Rectal smooth muscle tissue (tissue), 1 donor: Measurements from ENCODE around the gene MFSD2B.

Experiments used
- H3K27ac ChIP-seq: one replicate; pipeline ENCODE4 v1.7.0; 2013; ENCODE audit warnings: low read depth, low read length, inconsistent platforms
- H3K27me3 ChIP-seq: one replicate; pipeline ENCODE4 v1.7.0; 2013; ENCODE audit warnings: low read length; ENCODE audit not compliant: control insufficient read depth, insufficient read depth
- H3K36me3 ChIP-seq: one replicate; pipeline ENCODE4 v1.7.0; 2013; ENCODE audit warnings: low read length; ENCODE audit not compliant: control insufficient read depth, insufficient read depth
- H3K4me1 ChIP-seq: one replicate; pipeline ENCODE4 v1.7.0; 2013; ENCODE audit warnings: low read length; ENCODE audit not compliant: control insufficient read depth, insufficient read depth
- H3K4me3 ChIP-seq: one replicate; pipeline ENCODE4 v1.7.0; 2013; ENCODE audit warnings: low read length
- H3K9ac ChIP-seq: one replicate; pipeline ENCODE4 v1.7.0; 2013; ENCODE audit warnings: low read length

Gene MFSD2B

DNA sequence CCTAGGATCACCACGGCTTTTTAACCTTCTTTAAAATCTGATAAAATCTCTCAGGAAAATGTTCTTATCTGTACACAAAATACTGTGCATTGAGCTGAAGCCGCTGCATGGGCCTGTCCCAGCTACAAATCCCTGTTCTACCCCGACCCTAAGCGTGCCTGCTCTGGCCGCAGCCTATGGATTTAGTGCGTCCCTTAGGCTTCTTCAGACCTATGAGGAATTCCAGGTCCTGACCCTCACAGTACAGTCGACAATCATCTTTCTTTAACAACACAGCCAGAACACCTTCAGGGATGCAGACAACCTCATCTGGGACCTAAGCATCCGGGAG is 37.8 kb downstream of the MFSD2B start:
- H3K4me3 ChIP-seq = peak overlapping the region; percentile 40
- peaks cover 4% of the 10 kb centered on the region for H3K27me3 ChIP-seq
- no peak overlapping the region for H3K27ac ChIP-seq
- no peaks in the 10 kb centered on the region for H3K36me3 ChIP-seq
- peaks cover 3% of the 10 kb centered on the region for H3K4me1 ChIP-seq
- H3K9ac ChIP-seq = no peak overlapping the region

DNA sequence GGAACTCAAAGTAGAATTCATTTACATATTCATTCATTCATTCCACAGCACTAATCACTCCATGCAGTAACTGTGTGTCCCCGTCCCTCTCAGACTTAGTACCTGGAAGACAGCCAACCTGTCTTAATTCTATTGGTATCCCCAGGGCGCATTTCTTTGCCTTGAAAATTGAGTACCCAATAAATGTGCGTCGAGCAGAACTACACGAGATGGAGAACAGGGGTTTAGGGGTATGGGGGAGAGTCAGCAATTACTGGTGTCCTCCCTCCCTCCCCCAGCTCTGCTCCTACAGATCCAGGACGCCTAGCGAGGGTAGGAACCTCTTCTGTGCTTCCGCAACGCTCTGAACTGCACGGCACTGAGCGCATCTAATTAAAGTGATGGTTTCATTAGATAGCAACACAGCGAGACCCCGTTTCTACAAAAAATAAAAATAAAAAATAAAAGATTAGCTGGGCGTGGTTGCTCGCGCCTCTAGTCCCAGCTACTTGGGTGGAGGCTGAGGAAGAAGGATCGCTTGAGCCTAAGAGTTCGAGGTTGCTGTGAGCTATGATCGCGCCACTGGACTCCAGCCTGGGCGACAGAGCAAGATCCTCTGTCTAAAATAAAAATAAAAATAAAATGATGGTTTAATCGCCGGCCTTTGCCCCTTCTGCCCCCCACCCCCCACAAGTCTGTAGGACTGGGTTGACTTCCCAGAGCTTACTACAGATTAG is 39.0 kb downstream of the MFSD2B start:
- no peak overlapping the region for H3K9ac ChIP-seq
- no peak overlapping the region for H3K27ac ChIP-seq
- peaks cover 4% of the 10 kb centered on the region for H3K27me3 ChIP-seq
- peak overlapping the region; percentile 61 for H3K4me3 ChIP-seq
- H3K4me1 ChIP-seq = peaks cover 3% of the 10 kb centered on the region
- no peaks in the 10 kb centered on the region for H3K36me3 ChIP-seq

DNA sequence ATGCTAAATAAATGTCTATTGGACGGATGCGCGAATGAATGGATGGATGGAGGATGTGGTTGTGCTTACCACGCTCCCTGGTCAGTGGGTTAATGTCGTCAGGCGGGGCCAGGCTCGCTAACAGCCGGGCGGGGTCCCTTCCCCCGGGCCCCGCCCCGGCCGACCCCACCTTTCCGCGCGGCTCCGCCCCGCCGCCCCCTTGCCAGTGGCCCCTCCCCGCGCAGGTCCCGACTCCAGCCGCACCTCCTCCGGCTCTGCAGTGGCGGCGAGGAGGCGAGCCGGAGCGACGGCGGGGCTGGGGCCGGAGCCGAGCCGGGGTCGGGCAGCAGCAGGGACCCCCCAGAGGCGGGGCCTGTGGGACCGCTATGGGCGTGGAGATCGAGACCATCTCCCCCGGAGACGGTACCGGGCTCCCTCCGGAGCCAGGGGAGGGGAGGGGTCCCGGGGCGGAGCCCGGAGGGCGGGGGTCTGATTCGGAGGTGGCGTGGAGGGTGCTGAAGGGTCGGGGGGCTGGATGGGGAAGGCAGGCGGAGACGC is 39.7 kb downstream of the MFSD2B start, which contains the start of gene FKBP1B:
Gene FKBP1B (plus strand): TSS at position 257 of the 537 bp plus-strand sequence. CDS start 109 bp downstream, at position 366.
- Histone ChIP-seq H3K4me1 (peaks cover 3% of the 10 kb centered on the region), H3K36me3 (no peaks in the 10 kb centered on the region), H3K9ac (no peak within 1 kb of the TSS), H3K4me3 (peak within 1 kb of the TSS; percentile 61), H3K27me3 (peaks cover 4% of the 10 kb centered on the region), H3K27ac (no peak within 1 kb of the TSS)

DNA sequence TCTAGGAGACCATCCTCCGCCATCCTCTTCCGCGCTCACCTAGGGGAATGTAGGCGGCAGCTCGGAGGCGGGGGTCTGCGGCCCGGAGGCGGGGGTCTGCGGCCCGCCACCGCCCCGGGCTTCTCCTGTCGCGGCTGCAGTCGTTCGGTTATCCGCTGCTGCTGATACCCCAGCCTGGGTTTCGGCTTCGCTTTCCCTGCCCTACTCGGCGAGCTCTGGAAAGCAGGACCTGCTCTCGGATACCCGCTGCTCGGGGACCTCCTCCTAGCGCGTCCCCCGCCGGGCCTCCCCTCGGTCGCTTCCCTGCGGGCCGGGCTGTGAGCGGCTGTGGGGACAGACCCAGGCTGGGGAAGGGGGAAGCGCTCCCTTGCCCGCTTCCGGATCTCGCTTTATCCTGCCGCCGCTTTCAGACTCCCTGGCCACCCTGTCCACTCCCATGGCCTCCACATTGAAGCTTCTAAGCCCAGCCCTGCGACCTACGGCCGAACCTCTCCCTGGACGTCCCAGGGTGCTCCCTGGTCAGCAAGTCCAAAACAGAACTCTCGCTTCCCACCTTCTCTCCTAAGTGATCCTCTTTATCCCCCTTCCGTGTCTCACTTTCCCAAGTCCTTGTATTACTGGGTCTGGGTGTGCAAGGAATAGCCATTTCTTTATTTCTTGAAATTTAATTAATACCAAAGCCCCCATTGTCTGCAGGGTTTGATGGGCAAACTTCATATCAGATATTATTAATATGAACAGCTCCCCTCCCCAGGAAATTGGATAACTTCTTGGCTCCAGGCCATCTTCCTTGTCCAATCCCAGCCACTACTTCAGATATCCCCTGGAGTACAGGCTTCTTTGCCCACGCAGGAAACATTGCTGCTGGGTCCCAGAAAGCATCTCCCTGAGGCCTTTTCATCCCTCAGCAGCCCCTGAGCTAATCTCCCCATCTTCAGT is 40.4 kb downstream of the MFSD2B start:
- Histone ChIP-seq H3K27ac (no peak overlapping the region), H3K4me1 (peaks cover 3% of the 10 kb centered on the region), H3K4me3 (peak overlapping the region; percentile 61), H3K36me3 (no peaks in the 10 kb centered on the region), H3K9ac (no peak overlapping the region), H3K27me3 (peaks cover 4% of the 10 kb centered on the region)

DNA sequence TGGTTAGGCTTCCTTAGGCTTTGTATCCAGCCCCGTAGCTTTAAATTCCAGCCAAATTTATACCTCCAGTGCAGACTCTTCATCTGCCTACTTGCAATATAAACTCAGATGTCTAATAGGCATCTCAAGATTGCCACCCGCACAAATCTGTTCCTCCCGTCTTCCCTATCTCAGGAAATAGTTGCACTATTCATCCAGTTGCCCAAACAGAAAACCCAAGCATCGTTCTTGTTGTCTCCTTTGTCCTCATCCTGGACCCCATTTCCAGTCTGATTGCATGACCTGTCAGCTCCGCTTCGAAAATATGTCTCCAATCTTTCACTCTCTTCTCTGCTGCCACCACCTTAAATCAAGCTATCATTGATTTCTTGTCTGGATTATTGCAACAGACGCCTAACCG is 41.9 kb downstream of the MFSD2B start:
- peaks cover 3% of the 10 kb centered on the region for H3K4me1 ChIP-seq
- no peak overlapping the region for H3K9ac ChIP-seq
- no peaks in the 10 kb centered on the region for H3K36me3 ChIP-seq
- H3K27me3 ChIP-seq = peaks cover 4% of the 10 kb centered on the region
- H3K4me3 ChIP-seq = no peak overlapping the region
- no peak overlapping the region for H3K27ac ChIP-seq

DNA sequence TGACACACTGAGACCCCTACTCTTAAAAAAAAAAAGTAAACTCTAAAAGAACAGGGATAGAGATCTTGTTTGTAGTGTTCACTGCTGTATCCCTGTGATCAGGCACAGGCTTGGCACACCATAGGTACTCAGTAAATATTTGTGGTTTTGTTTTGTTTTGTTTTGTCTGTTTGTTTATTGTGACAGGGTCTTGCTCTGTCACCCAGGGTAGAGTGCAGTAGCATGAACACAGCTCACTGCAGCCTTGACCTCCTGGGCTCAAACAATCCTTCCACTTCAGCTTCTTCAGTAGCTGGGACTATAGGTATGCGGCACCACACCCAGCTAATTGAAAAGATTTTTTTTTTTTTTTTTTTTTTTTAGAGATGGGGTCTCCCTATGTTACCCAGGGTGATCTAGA is 43.1 kb downstream of the MFSD2B start:
- no peak overlapping the region for H3K4me3 ChIP-seq
- H3K36me3 ChIP-seq = no peaks in the 10 kb centered on the region
- H3K4me1 ChIP-seq = no peaks in the 10 kb centered on the region
- peaks cover 4% of the 10 kb centered on the region for H3K27me3 ChIP-seq
- H3K27ac ChIP-seq = no peak overlapping the region
- no peak overlapping the region for H3K9ac ChIP-seq

DNA sequence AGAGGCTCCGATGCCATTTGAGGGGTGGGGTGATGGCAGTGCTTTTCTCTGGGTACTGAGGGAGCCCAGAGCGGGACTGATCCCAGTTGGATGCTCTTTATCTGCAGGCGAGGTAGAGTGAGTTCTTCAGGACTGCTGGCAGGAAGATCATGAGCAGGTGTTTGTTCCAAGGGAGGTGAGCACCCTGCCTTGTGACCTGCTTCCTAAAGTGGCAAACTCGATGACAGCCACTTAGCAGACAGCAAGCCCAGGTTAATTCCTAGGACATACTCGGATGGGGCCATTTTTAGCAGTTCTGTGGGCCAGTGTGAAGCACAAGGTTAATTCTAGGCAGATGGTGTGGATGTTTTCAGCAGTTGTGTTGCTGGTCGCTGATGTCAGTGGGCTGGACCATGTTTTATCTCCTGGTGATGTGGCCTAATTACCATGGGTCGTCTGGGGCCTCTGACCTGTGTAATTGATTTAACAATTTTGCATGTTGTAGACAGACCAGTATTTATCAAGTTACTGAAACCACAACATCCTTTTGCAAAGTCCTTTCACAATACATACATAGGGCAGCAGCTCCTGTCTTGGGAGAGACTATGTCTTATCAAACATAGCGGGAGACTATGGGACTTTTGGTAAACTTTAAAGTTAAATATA is 44.6 kb downstream of the MFSD2B start:
- H3K27ac ChIP-seq = no peak overlapping the region

DNA sequence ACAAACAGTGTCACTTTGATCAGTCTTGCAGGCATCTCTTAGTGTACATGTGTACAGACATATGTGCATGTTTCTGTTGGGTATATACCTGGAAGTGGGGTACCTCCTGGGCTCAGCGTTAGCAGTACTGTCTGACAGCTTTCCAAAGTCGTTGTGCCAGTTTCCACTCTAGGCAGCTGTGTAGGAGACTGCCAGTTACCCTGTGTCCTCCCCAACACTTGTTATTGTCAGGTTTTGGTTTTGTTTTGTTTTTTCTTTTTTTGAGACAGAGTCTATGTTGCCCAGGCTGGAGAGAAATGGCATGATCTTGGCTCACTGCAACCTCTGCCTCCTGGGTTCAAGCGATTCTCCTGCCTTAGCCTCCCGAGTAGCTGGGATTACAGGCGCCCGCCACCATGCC is 45.9 kb downstream of the MFSD2B start:
- H3K36me3 ChIP-seq = no peaks in the 10 kb centered on the region
- H3K27me3 ChIP-seq = no peaks in the 10 kb centered on the region
- no peaks in the 10 kb centered on the region for H3K4me1 ChIP-seq
- H3K9ac ChIP-seq = no peak overlapping the region
- H3K4me3 ChIP-seq = no peak overlapping the region
- no peak overlapping the region for H3K27ac ChIP-seq

More for the DNA sequence above, 44.6 kb downstream of the MFSD2B start:
- Histone ChIP-seq H3K4me1 (no peaks in the 10 kb centered on the region), H3K36me3 (no peaks in the 10 kb centered on the region), H3K9ac (no peak overlapping the region), H3K4me3 (no peak overlapping the region), H3K27me3 (no peaks in the 10 kb centered on the region)

DNA sequence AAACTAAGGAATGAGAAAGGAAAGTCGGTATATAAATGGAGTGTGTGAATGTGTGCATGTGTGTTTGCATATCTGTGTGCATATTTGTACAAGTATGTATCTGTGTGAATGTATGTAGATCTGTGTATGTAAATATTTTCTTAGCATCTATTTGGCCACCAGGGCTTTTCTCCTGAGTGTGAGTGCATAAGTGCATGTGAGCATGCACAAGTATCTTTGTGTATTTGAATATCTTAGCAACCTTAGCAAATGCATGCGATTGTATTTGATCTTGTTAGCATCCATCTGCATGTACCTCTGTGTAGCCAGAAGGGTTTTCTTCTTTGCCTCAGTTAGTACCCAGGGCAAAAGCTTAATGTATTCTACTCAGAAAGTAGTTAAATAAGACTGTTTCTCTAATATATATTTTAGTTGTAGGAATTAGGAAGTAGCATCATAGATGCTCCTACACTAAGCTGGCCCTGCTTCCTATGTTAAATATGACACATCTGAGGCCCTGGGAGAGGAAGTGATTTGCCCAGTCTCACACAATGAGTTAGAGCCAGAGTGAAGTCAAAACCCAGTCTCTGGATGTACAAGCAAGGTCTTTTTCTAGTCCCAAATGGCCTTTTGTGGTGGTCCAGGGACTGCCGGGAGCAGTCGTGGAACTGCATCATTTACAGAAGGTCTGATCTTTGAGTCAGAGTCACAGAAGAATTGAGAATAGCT is 48.8 kb downstream of the MFSD2B start:
- H3K9ac ChIP-seq = no peak overlapping the region
- no peak overlapping the region for H3K27ac ChIP-seq
- H3K4me1 ChIP-seq = no peaks in the 10 kb centered on the region
- H3K36me3 ChIP-seq = no peaks in the 10 kb centered on the region
- no peak overlapping the region for H3K4me3 ChIP-seq
- no peaks in the 10 kb centered on the region for H3K27me3 ChIP-seq

DNA sequence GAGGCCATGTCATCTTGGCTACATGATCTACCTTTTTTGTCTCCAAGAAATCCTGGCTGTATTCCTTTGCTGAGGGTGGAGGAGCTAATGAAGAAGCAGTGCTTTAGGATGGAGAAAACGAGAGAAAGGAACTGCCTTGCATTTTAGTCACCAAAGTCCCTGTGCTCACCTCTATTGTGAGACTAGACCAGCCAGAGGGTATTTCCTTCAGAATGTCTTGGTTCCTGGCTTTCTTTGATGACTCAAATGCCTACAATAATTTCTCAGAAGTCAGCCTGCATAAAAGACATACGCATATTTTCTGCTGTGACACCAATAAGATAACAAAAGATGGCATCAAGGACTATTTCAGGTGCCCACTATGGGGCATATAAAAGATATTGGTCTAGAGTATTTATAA is 55.5 kb downstream of the MFSD2B start:
- no peak overlapping the region for H3K9ac ChIP-seq
- peaks cover 14% of the 10 kb centered on the region for H3K36me3 ChIP-seq
- no peak overlapping the region for H3K4me3 ChIP-seq
- no peak overlapping the region for H3K27ac ChIP-seq
- H3K27me3 ChIP-seq = no peaks in the 10 kb centered on the region
- no peaks in the 10 kb centered on the region for H3K4me1 ChIP-seq

DNA sequence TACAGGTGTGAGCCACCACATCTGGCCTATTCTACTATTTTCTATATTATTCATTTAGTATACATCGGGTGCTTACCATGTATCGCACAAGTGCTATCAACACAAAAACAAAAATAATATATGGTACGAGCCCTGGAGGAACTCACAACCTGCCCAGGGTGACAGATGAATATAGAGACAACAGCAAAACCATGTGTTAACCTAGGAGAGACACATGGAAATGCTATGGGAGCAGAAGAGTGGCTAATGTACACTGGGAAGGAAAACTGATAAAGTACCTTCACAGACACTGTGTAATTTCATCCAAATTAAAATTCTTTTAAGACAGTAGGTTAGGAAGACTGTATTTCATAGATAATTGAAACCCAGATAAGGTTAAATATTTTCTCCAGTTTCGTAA is 62.4 kb downstream of the MFSD2B start:
- Histone ChIP-seq H3K4me3 (no peak overlapping the region), H3K4me1 (peaks cover 4% of the 10 kb centered on the region), H3K36me3 (peaks cover 13% of the 10 kb centered on the region), H3K27ac (no peak overlapping the region), H3K9ac (no peak overlapping the region), H3K27me3 (no peaks in the 10 kb centered on the region)

DNA sequence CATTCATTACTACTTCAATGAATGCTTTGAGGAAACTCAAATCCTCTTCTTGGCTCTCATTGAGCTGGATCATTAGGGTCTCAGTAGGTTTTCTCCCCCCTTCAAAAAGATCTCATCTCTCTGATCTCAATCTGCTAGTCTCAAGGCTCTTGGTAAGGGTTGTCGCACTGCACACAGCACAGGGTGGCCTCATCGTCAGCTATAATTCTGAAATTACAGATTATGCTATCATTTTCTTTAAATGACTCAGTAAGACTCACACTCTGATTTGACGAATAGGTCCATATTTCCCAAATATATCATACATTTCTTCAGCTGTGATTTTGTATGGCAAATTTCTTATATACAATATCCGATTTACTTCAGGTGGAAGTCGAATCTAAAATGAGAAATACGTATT is 63.9 kb downstream of the MFSD2B start:
- Histone ChIP-seq H3K27me3 (no peaks in the 10 kb centered on the region), H3K4me1 (peaks cover 8% of the 10 kb centered on the region), H3K36me3 (peaks cover 12% of the 10 kb centered on the region), H3K9ac (no peak overlapping the region), H3K27ac (no peak overlapping the region), H3K4me3 (no peak overlapping the region)
